Endothelial cell of umbilical vein (primary cell): ENCODE measurements around the gene ITGB2. TPM values are rescaled to one million over a fixed set of nuclear protein-coding genes. Genes with fewer than 3 reads are reported as not detected.

Source experiments
- BruUV-seq: library from RNA; stranded (reverse); fragments of 400-500 nt; replicated peaks from 2 replicates; lab custom pipeline; 2021; lab: Mats Ljungman, UMichigan
- CTCF ChIA-PET: fragments of 300-600, 350-600 bp; sonication (Branson Sonifier 250); formaldehyde crosslinking; loops from one replicate; lab custom pipeline; 2021; ENCODE audit warnings: antibody characterized with exemption, inconsistent platforms; lab: Charles Lee
- POLR2A ChIA-PET: fragments of 300-600, 350-600 bp; sonication (Branson Sonifier 250); formaldehyde crosslinking; loops from one replicate; lab custom pipeline; 2021; ENCODE audit warnings: antibody characterized with exemption, inconsistent platforms; lab: Charles Lee
- DNase-seq: peaks from one replicate; pipeline ENCODE4 v3.0.0-alpha.2; 2011; ENCODE audit warnings: low read depth, low spot score
- FAIRE-seq: peaks from 2 replicates; lab custom pipeline; 2011; peaks lifted over from hg19 to GRCh38; lab: Jason Lieb, UNC
- H2AFZ ChIP-seq: 2 replicates; pipeline ENCODE4 v1.6.0; 2012; ENCODE audit warnings: low read depth, low read length, control low read depth, inconsistent platforms
- H3K27ac ChIP-seq: 2 replicates; pipeline ENCODE4 v1.5.1; 2011; ENCODE audit warnings: low read depth, mild to moderate bottlenecking, control low read depth, low read length, moderate library complexity; ENCODE audit not compliant: insufficient read depth
- H3K27me3 ChIP-seq, 2 experiments: 2 replicates each; pipeline versions ENCODE4 v1.6.0 to v1.6.1; 2011; ENCODE audit warnings: low read length in 2 of 2, mixed read lengths in 1 of 2; ENCODE audit not compliant: control insufficient read depth in 2 of 2, insufficient read depth in 2 of 2
- H3K36me3 ChIP-seq, 2 experiments: 2 replicates in 1 of 2; 3 replicates in 1 of 2; pipeline ENCODE4 v1.5.1; 2011; ENCODE audit warnings: low read length in 2 of 2, mild to moderate bottlenecking in 1 of 2, moderate library complexity in 1 of 2; ENCODE audit not compliant: control insufficient read depth in 2 of 2, insufficient read depth in 2 of 2; ENCODE audit errors: extremely low read depth in 1 of 2
- H3K4me1 ChIP-seq: 3 replicates; pipeline ENCODE4 v1.5.1; 2011; ENCODE audit warnings: mild to moderate bottlenecking, low read length; ENCODE audit not compliant: control insufficient read depth, insufficient read depth; ENCODE audit errors: extremely low read depth
- H3K4me2 ChIP-seq: 2 replicates; pipeline ENCODE4 v1.6.1; 2011; ENCODE audit warnings: low read length, control low read depth, mixed read lengths; ENCODE audit not compliant: insufficient read depth
- H3K4me3 ChIP-seq, 3 experiments: fragments of 200-600 bp in 1 of 3; sonication (generic), shearing (Covaris generic) in 1 of 3; replicated peaks in 1 of 3; 2 replicates each; pipeline ENCODE4 v1.5.1; 2011 to 2016; ENCODE audit warnings: control low read depth in 3 of 3, low read length in 3 of 3, mild to moderate bottlenecking in 2 of 3, inconsistent platforms in 1 of 3, low read depth in 1 of 3, moderate library complexity in 1 of 3; ENCODE audit not compliant: insufficient read depth in 1 of 3
- H3K79me2 ChIP-seq: 2 replicates; pipeline ENCODE4 v1.6.0; 2012; ENCODE audit warnings: low read length, inconsistent platforms; ENCODE audit not compliant: control insufficient read depth, insufficient read depth
- H3K9ac ChIP-seq: replicated peaks from 2 replicates; pipeline ENCODE3; 2011; ENCODE audit warnings: low read length, control low read depth; ENCODE audit not compliant: insufficient read depth; ENCODE audit errors: extremely low read depth
- H3K9me1 ChIP-seq: replicated peaks from 3 replicates; pipeline ENCODE4 v1.6.0; 2011; ENCODE audit warnings: mild to moderate bottlenecking, low read length; ENCODE audit not compliant: control insufficient read depth, insufficient read depth; ENCODE audit errors: extremely low read depth
- H3K9me3 ChIP-seq: replicated peaks from 2 replicates; pipeline ENCODE4 v1.5.1; 2012; ENCODE audit warnings: low read length, inconsistent platforms; ENCODE audit not compliant: control insufficient read depth, insufficient read depth
- H4K20me1 ChIP-seq: replicated peaks from 2 replicates; pipeline ENCODE3; 2011; ENCODE audit warnings: mild to moderate bottlenecking, low read length; ENCODE audit not compliant: control insufficient read depth, insufficient read depth; ENCODE audit errors: extremely low read depth
- GATA2 ChIP-seq: IDR thresholded peaks from 2 replicates; pipeline ENCODE4 v1.7.0; 2011; ENCODE audit warnings: low read depth, mild to moderate bottlenecking, moderate library complexity, mixed read lengths, low read length; ENCODE audit not compliant: insufficient read length, insufficient read depth
- JUN ChIP-seq: IDR thresholded peaks from 2 replicates; pipeline ENCODE4 v1.6.1; 2011; ENCODE audit warnings: borderline replicate concordance, low read depth; ENCODE audit not compliant: insufficient read length, insufficient read depth
- MAX ChIP-seq: IDR thresholded peaks from 2 replicates; pipeline ENCODE4 v1.6.1; 2011; ENCODE audit not compliant: insufficient read depth, insufficient read length
- POLR2A ChIP-seq: IDR thresholded peaks from 2 replicates; pipeline ENCODE4 v1.6.1; 2012; ENCODE audit warnings: low read depth, mild to moderate bottlenecking, control low read depth, low read length
- POLR2AphosphoS5 ChIP-seq: IDR thresholded peaks from 2 replicates; pipeline ENCODE4 v1.6.1; 2012; ENCODE audit warnings: low read depth, mild to moderate bottlenecking, control low read depth, low read length, moderate library complexity; ENCODE audit not compliant: insufficient read depth
- dilution Hi-C: fragments of 300-500 bp; cut with MboI; formaldehyde crosslinking; loops from one replicate; pipeline ENCODE4 v1.15.0; 2019; ENCODE audit warnings: low sequenced_read_pairs; ENCODE audit not compliant: extremely low pct_ligation_motif_present
- intact Hi-C: fragments of 100-400 bp; cut with micrococcal nuclease; formaldehyde crosslinking; loops from one replicate; pipeline ENCODE4 v1.10.0; 2022
- polyA plus RNA-seq, 4 experiments: library from polyadenylated mRNA; depleted of rRNA in 3 of 4; stranded (reverse) in 3 of 4; unstranded in 1 of 4; fragments of >200 nt; gene quantifications; 2 replicates each; pipeline versions ENCODE4 v1.2.1 to v1.2.3, GENCODE V29; 2011 to 2012; ENCODE audit warnings: missing spikeins in 1 of 4
- total RNA-seq: library from RNA; stranded (reverse); gene quantifications from 2 replicates; pipeline ENCODE4 v1.2.3, GENCODE V29; 2021

The ITGB2 gene
- total and polyA plus RNA-seq, 2 donors (not counting 3 experiments of a cell fraction or from before 2014, with no cell fraction given) = 0.39 to 0.91 TPM

GRCh38 chr21:44959376-44960091 lies 38.8 kb upstream of the ITGB2 start:
- no peaks in the 10 kb centered on the region for H4K20me1 ChIP-seq
- ChIA-PET POLR2A (no interaction called here), CTCF (interaction anchor here (0.9 to 6.5 kb wide), 6 partner anchors 10 to 178 kb away, joined by 3 to 47 read pairs (median 12); no protein-coding TSS in a partner anchor)
- no peaks in the 10 kb centered on the region for H3K9me1 ChIP-seq
- H3K36me3 ChIP-seq = peaks cover 5 to 10% of the 10 kb centered on the region in 2 experiments
- no peaks in the 10 kb centered on the region for H3K9me3 ChIP-seq
- no peak overlapping the region for H3K4me2 ChIP-seq
- dilution Hi-C loops (no loop called here), intact Hi-C loops (loop anchor here (2.0 kb wide), 1 partner anchor 115 kb away; the partner anchor contains the start of gene ADARB1)
- DNase-seq = no peak
- peaks cover 42% of the 10 kb centered on the region for H3K4me1 ChIP-seq
- H3K4me3 ChIP-seq = no peak overlapping the region
- no peak for TF ChIP-seq GATA2
- TF ChIP-seq JUN = no peak
- TF ChIP-seq POLR2A = no peak
- TF ChIP-seq POLR2AphosphoS5 = no peak
- TF ChIP-seq MAX = no peak
- H3K27ac ChIP-seq = peak overlapping the region; percentile 61
- no peak overlapping the region for H2AFZ ChIP-seq
- FAIRE-seq = no peak
- H3K27me3 ChIP-seq = no peaks in the 10 kb centered on the region
- no TSS peak for BruUV-seq
- H3K9ac ChIP-seq = peak overlapping the region; percentile 25
- H3K79me2 ChIP-seq = peaks cover 26% of the 10 kb centered on the region
